B cell (primary cell): ENCODE results near the gene THSD4. TPM values are rescaled to one million over a fixed set of nuclear protein-coding genes. Genes with fewer than 3 reads are reported as not detected.

Experiments
- ATAC-seq: fragments of 200-7000 bp; cut with Tn5 transposase; one replicate; pipeline ENCODE4 v1.10.0; 2021; ENCODE audit warnings: low read depth, mild to moderate bottlenecking, moderate number of reproducible peaks, moderate library complexity
- CTCF ChIA-PET: fragments of 350-600 bp; sonication (Branson Sonifier 250); formaldehyde crosslinking; loops from one replicate; lab custom pipeline; 2021; ENCODE audit warnings: antibody characterized with exemption, inconsistent platforms; lab: Charles Lee
- POLR2A ChIA-PET: fragments of 350-600 bp; sonication (Branson Sonifier 250); formaldehyde crosslinking; loops from one replicate; lab custom pipeline; 2021; ENCODE audit warnings: antibody characterized with exemption; lab: Charles Lee
- DNase-seq: peaks from one replicate; pipeline ENCODE4 v3.0.0; 2013
- H2AFZ ChIP-seq: 2 replicates; pipeline ENCODE4 v1.6.1; 2012; ENCODE audit warnings: mild to moderate bottlenecking, low read depth, low read length; ENCODE audit not compliant: insufficient read depth, poor library complexity, severe bottlenecking
- H3K27ac ChIP-seq, 2 donors: 1 replicate in 1 of 2; 2 replicates in 1 of 2; pipeline ENCODE4 v1.5.1; 2012 to 2013; ENCODE audit warnings: low read length in 2 of 2, mild to moderate bottlenecking in 2 of 2, moderate library complexity in 1 of 2
- H3K27me3 ChIP-seq, 4 experiments: fragments of 200-600 bp in 1 of 4; sonication (generic) in 1 of 4; replicated peaks in 1 of 4; 1 replicate in 2 of 4; 2 replicates in 2 of 4; pipeline versions ENCODE4 v1.6.1 to v1.7.0; 2013 to 2016; ENCODE audit warnings: low read length in 3 of 4, mild to moderate bottlenecking in 2 of 4, mixed read lengths in 1 of 4, moderate library complexity in 1 of 4; ENCODE audit not compliant: insufficient read depth in 4 of 4, control insufficient read depth in 3 of 4; ENCODE audit errors: control extremely low read depth in 1 of 4
- H3K36me3 ChIP-seq, 2 experiments: replicated peaks in 1 of 2; 1 replicate in 1 of 2; 2 replicates in 1 of 2; pipeline versions ENCODE4 v1.6.1 to v1.7.1; 2013; ENCODE audit warnings: low read length in 1 of 2; ENCODE audit not compliant: insufficient read depth in 2 of 2, control insufficient read depth in 1 of 2; ENCODE audit errors: control extremely low read depth in 1 of 2, extremely low read depth in 1 of 2
- H3K4me1 ChIP-seq, 2 donors: fragments of 200-600 bp in 1 of 2; sonication (generic) in 1 of 2; 1 replicate in 1 of 2; 2 replicates in 1 of 2; pipeline versions ENCODE4 v1.5.1 to v1.6.1; 2013 to 2017; ENCODE audit warnings: low read length in 2 of 2; ENCODE audit not compliant: control insufficient read depth in 2 of 2, insufficient read depth in 2 of 2
- H3K4me2 ChIP-seq: replicated peaks from 2 replicates; pipeline ENCODE3; 2012; ENCODE audit warnings: mild to moderate bottlenecking, low read depth, low read length; ENCODE audit not compliant: poor library complexity, severe bottlenecking
- H3K4me3 ChIP-seq, 5 experiments: fragments of 200-600 bp in 1 of 5; sonication (generic) in 1 of 5; 1 replicate in 3 of 5; 2 replicates in 2 of 5; pipeline versions ENCODE4 v1.5.1 to v1.7.0; 2011 to 2016; ENCODE audit warnings: low read length in 4 of 5, mild to moderate bottlenecking in 4 of 5, low read depth in 2 of 5, control low read depth in 1 of 5, moderate library complexity in 1 of 5; ENCODE audit not compliant: insufficient read depth in 1 of 5; ENCODE audit errors: control extremely low read depth in 1 of 5, extremely low read depth in 1 of 5
- H3K79me2 ChIP-seq: fragments of 200-600 bp; sonication (generic); one replicate; pipeline ENCODE4 v1.6.0; 2016; ENCODE audit warnings: low read length; ENCODE audit not compliant: control insufficient read depth, insufficient read depth
- H3K9ac ChIP-seq: fragments of 200-600 bp; sonication (generic); 2 replicates; pipeline ENCODE4 v1.6.1; 2017; ENCODE audit warnings: mild to moderate bottlenecking, low read length, moderate library complexity
- H3K9me3 ChIP-seq, 3 donors: one replicate each; pipeline versions ENCODE4 v1.6.1 to v1.7.1; 2013; ENCODE audit warnings: low read length in 2 of 3; ENCODE audit not compliant: control insufficient read depth in 2 of 3, insufficient read depth in 1 of 3; ENCODE audit errors: control extremely low read depth in 1 of 3
- H4K20me1 ChIP-seq: 2 replicates; pipeline ENCODE4 v1.6.0; 2012; ENCODE audit warnings: mild to moderate bottlenecking, low read length; ENCODE audit not compliant: insufficient read depth, control insufficient read depth, poor library complexity, severe bottlenecking
- H3K27ac Mint-ChIP-seq: one replicate; pipeline ENCODE4 v1.8.0; 2021; ENCODE audit warnings: mixed read lengths
- H3K27me3 Mint-ChIP-seq: one replicate; pipeline ENCODE4 v1.8.0; 2021; ENCODE audit warnings: mixed read lengths
- H3K4me1 Mint-ChIP-seq: one replicate; pipeline ENCODE4 v1.8.0; 2021; ENCODE audit warnings: mixed read lengths
- H3K4me3 Mint-ChIP-seq: one replicate; pipeline ENCODE4 v1.8.0; 2021; ENCODE audit warnings: mixed read lengths
- H3K9me3 Mint-ChIP-seq: one replicate; pipeline ENCODE4 v1.8.0; 2022; ENCODE audit warnings: mixed read lengths; ENCODE audit not compliant: insufficient read depth
- CTCF ChIP-seq: fragments of 200-600 bp; IDR thresholded peaks from one replicate; pipeline ENCODE4 v1.8.0; 2022; ENCODE audit warnings: antibody characterized with exemption, mild to moderate bottlenecking
- EZH2 ChIP-seq: IDR thresholded peaks from 2 replicates; pipeline ENCODE4 v1.6.1; 2012; ENCODE audit warnings: borderline replicate concordance, low read depth, mild to moderate bottlenecking, moderate library complexity, low read length; ENCODE audit not compliant: insufficient read depth, poor library complexity, severe bottlenecking
- WGBS: methylation state at CpG from one replicate; pipeline ENCODE4 v1.1.5; 2013; ENCODE audit warnings: missing lambda C conversion rate; ENCODE audit not compliant: insufficient coverage; 5-methylcytosine and 5-hydroxymethylcytosine counted together
- intact Hi-C: fragments of 100-400 bp; cut with micrococcal nuclease; formaldehyde crosslinking; loops from one replicate; pipeline ENCODE4 v1.10.0; 2022
- polyA plus RNA-seq: library from polyadenylated mRNA; depleted of rRNA; stranded (reverse); fragments of >200 nt; gene quantifications from 2 replicates; pipeline ENCODE4 v1.2.3, GENCODE V29; 2012
- total RNA-seq, 2 donors: library from RNA; stranded (reverse); fragments of 120-200 nt in 1 of 2; gene quantifications; 1 replicate in 1 of 2; 2 replicates in 1 of 2; pipeline versions ENCODE4 v1.2.3 to v1.2.4, GENCODE V29; 2013 to 2022

The THSD4 gene
- total and polyA plus RNA-seq, 2 donors (not counting 1 experiment from before 2014, with no cell fraction given) = not detected

GRCh38 chr15:71093054-71094024 is 21.9 kb upstream of the THSD4 start:
- intact Hi-C loops = no loop called here
- no peak for ATAC-seq
- H2AFZ ChIP-seq = no peak overlapping the region

More at GRCh38 chr15:71093054-71094024, 21.9 kb upstream of the THSD4 start:
- H3K36me3 ChIP-seq = no peaks in the 10 kb centered on the region
- POLR2A ChIA-PET = no interaction called here
- no peak overlapping the region for H3K4me3 Mint-ChIP-seq
- H3K27ac ChIP-seq = no peak overlapping the region
- no peak overlapping the region for H3K9ac ChIP-seq
- H3K27ac Mint-ChIP-seq = no peak overlapping the region
- no peak for DNase-seq
- H4K20me1 ChIP-seq = no peaks in the 10 kb centered on the region
- peaks cover 3% of the 10 kb centered on the region for H3K9me3 Mint-ChIP-seq
- H3K27me3 ChIP-seq = no peaks in the 10 kb centered on the region
- H3K4me1 Mint-ChIP-seq = no peaks in the 10 kb centered on the region
- H3K4me1 ChIP-seq = no peaks in the 10 kb centered on the region
- no peaks in the 10 kb centered on the region for H3K79me2 ChIP-seq
- CTCF ChIA-PET = no interaction called here
- H3K4me3 ChIP-seq = no peak overlapping the region
- 88% methylated on average over 8 of the region's 11 CpGs for WGBS
- peaks cover 8% of the 10 kb centered on the region for H3K27me3 Mint-ChIP-seq
- TF ChIP-seq CTCF = no peak
- TF ChIP-seq EZH2 = no peak
- no peak overlapping the region for H3K4me2 ChIP-seq
- peaks cover 0 to 3% (median 0%) of the 10 kb centered on the region in 3 donors for H3K9me3 ChIP-seq
